ENCODE data around the gene NCKIPSD.

DNA sequence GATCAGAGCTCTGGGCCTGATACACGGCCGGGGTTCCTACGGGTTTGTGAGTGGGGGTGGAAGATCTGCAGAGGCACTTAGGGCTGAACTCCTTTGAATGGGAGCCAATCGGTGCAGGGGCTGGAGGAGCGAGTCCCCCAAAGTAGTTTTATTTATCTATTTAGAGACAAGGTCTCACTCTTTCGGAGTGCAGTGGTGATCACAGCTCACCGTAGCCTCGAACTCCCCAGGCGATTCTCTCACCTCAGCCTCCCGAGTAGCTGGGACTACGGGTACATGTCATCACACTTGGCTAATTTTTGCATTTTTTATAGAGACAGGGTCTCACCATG is 21.4 kb downstream of the NCKIPSD start:
- no peak for TF ChIP-seq EZH2 (optimal IDR thresholded peaks at IDR 0.05; ENCODE audit: low read depth, low read length)
- no peak for TF ChIP-seq CTCF (IDR thresholded peaks at IDR 0.05; ENCODE audit: low read length)
